Thymus (tissue), 11 donors: Measurements from ENCODE around the gene ARRB2. TPM values are rescaled to one million over a fixed set of nuclear protein-coding genes. Genes with fewer than 3 reads are reported as not detected.

ENCODE experiments used
- DNase-seq, 9 donors: peaks; one replicate each; pipeline ENCODE4 v3.0.0-alpha.2; 2013; ENCODE audit warnings: low spot score in 9 of 9, low read depth in 6 of 9, missing footprints in 1 of 9
- H3K27ac ChIP-seq, 2 donors: one replicate each; pipeline ENCODE4 v1.5.1; 2013; ENCODE audit warnings: control low read depth in 1 of 2, low read depth in 1 of 2, low read length in 1 of 2, mild to moderate bottlenecking in 1 of 2, moderate library complexity in 1 of 2
- H3K27me3 ChIP-seq, 2 donors: one replicate each; pipeline ENCODE4 v1.5.1; 2013; ENCODE audit warnings: low read length in 1 of 2; ENCODE audit not compliant: control insufficient read depth in 2 of 2, insufficient read depth in 1 of 2
- H3K36me3 ChIP-seq, 2 donors: one replicate each; pipeline ENCODE4 v1.5.1; 2013; ENCODE audit warnings: low read length in 1 of 2, mild to moderate bottlenecking in 1 of 2, moderate library complexity in 1 of 2; ENCODE audit not compliant: control insufficient read depth in 2 of 2, insufficient read depth in 2 of 2
- H3K4me1 ChIP-seq, 2 donors: one replicate each; pipeline ENCODE4 v1.5.1; 2013; ENCODE audit warnings: low read length in 2 of 2; ENCODE audit not compliant: control insufficient read depth in 2 of 2, insufficient read depth in 2 of 2
- H3K4me3 ChIP-seq, 2 donors: one replicate each; pipeline ENCODE4 v1.5.1; 2013; ENCODE audit warnings: low read length in 2 of 2, control low read depth in 1 of 2, mild to moderate bottlenecking in 1 of 2
- H3K9me3 ChIP-seq, 2 donors: one replicate each; pipeline ENCODE4 v1.5.1; 2013; ENCODE audit warnings: low read length in 1 of 2, mild to moderate bottlenecking in 1 of 2; ENCODE audit not compliant: control insufficient read depth in 2 of 2, insufficient read depth in 1 of 2
- WGBS: extraction: QIAGEN DNeasy Blood & Tissue Kit; methylation state at CpG from one replicate; pipeline ENCODE4 v1.1.7; 2013; 5-methylcytosine and 5-hydroxymethylcytosine counted together
- polyA plus RNA-seq: library from polyadenylated mRNA; stranded (reverse); fragments of 200-250 nt; gene quantifications from one replicate; pipeline ENCODE4 v1.2.3, GENCODE V29; 2013
- total RNA-seq: library from RNA; stranded (reverse); fragments of 120-200 nt; gene quantifications from one replicate; pipeline ENCODE4 v1.2.4, GENCODE V29; 2013
- donor health status: healthy.

Gene ARRB2
- total and polyA plus RNA-seq, 2 donors, result 60.2 to 91.2 TPM

GRCh38 chr17:4748686-4749085 is 38.3 kb downstream of the ARRB2 start:
- peaks cover 0 to 7% of the 10 kb centered on the region in 2 donors for H3K9me3 ChIP-seq
- H3K4me3 ChIP-seq, result no peak overlapping the region
- H3K36me3 ChIP-seq, result no peaks in the 10 kb centered on the region
- H3K4me1 ChIP-seq, result peaks cover 0 to 17% of the 10 kb centered on the region in 2 donors
- no peak overlapping the region for H3K27ac ChIP-seq
- WGBS, result 44% methylated on average over 4 of the region's 4 CpGs
- no peak for DNase-seq
- H3K27me3 ChIP-seq, result peaks cover 22 to 73% of the 10 kb centered on the region in 2 donors

GRCh38 chr17:4750606-4751005 is 40.2 kb downstream of the ARRB2 start:
- Histone ChIP-seq H3K4me3 (no peak overlapping the region), H3K27me3 (peaks cover 5 to 66% of the 10 kb centered on the region in 2 donors), H3K27ac (no peak overlapping the region), H3K9me3 (no peaks in the 10 kb centered on the region), H3K36me3 (no peaks in the 10 kb centered on the region), H3K4me1 (peaks cover 0 to 8% of the 10 kb centered on the region in 2 donors)
- DNase-seq, result no peak
- WGBS, result 58% methylated on average over 3 of the region's 3 CpGs

- H3K4me3 ChIP-seq, result no peak overlapping the region
- no peak for DNase-seq
- peaks cover 2 to 59% of the 10 kb centered on the region in 2 donors for H3K27me3 ChIP-seq
- no peaks in the 10 kb centered on the region for H3K9me3 ChIP-seq
- 86% methylated on average over 5 of the region's 5 CpGs for WGBS
- no peaks in the 10 kb centered on the region for H3K36me3 ChIP-seq
- peaks cover 0 to 8% of the 10 kb centered on the region in 2 donors for H3K4me1 ChIP-seq
- no peak overlapping the region for H3K27ac ChIP-seq
Measured at GRCh38 chr17:4751932-4752331, 41.5 kb downstream of the ARRB2 start.

GRCh38 chr17:4753392-4753791 is 43.0 kb downstream of the ARRB2 start:
- H3K27me3 ChIP-seq, result peaks cover 2 to 49% of the 10 kb centered on the region in 2 donors
- H3K4me3 ChIP-seq, result no peak overlapping the region
- DNase-seq, result no peak
- peaks cover 0 to 3% of the 10 kb centered on the region in 2 donors for H3K4me1 ChIP-seq
- no peak overlapping the region for H3K27ac ChIP-seq
- 98% methylated on average over 1 of the region's 1 CpG for WGBS
- H3K36me3 ChIP-seq, result no peaks in the 10 kb centered on the region
- no peaks in the 10 kb centered on the region for H3K9me3 ChIP-seq

- Histone ChIP-seq H3K36me3 (no peaks in the 10 kb centered on the region), H3K27me3 (peaks cover 0 to 14% of the 10 kb centered on the region in 2 donors), H3K27ac (no peak overlapping the region), H3K4me3 (no peak overlapping the region), H3K4me1 (no peaks in the 10 kb centered on the region), H3K9me3 (no peaks in the 10 kb centered on the region)
- WGBS, result 96% methylated on average over 10 of the region's 10 CpGs
- no peak for DNase-seq
Measured at GRCh38 chr17:4759776-4760236, 49.4 kb downstream of the ARRB2 start.

GRCh38 chr17:4764595-4764994 is 54.2 kb downstream of the ARRB2 start:
- no peaks in the 10 kb centered on the region for H3K4me1 ChIP-seq
- DNase-seq, result no peak
- H3K4me3 ChIP-seq, result no peak overlapping the region
- peaks cover 0 to 6% of the 10 kb centered on the region in 2 donors for H3K27me3 ChIP-seq
- no peaks in the 10 kb centered on the region for H3K9me3 ChIP-seq
- WGBS, result 53% methylated on average over 3 of the region's 3 CpGs
- H3K27ac ChIP-seq, result no peak overlapping the region
- no peaks in the 10 kb centered on the region for H3K36me3 ChIP-seq

GRCh38 chr17:4766201-4766600 is 55.8 kb downstream of the ARRB2 start:
- H3K36me3 ChIP-seq, result no peaks in the 10 kb centered on the region
- no peak for DNase-seq
- 78% methylated on average over 3 of the region's 3 CpGs for WGBS
- peaks cover 0 to 6% of the 10 kb centered on the region in 2 donors for H3K27me3 ChIP-seq
- no peak overlapping the region for H3K4me3 ChIP-seq
- H3K4me1 ChIP-seq, result no peaks in the 10 kb centered on the region
- no peaks in the 10 kb centered on the region for H3K9me3 ChIP-seq
- H3K27ac ChIP-seq, result no peak overlapping the region

GRCh38 chr17:4766723-4767122 is 56.3 kb downstream of the ARRB2 start:
- no peaks in the 10 kb centered on the region for H3K36me3 ChIP-seq
- no peak overlapping the region for H3K27ac ChIP-seq
- DNase-seq, result no peak
- H3K9me3 ChIP-seq, result no peaks in the 10 kb centered on the region
- H3K4me1 ChIP-seq, result no peaks in the 10 kb centered on the region
- no peak overlapping the region for H3K4me3 ChIP-seq
- WGBS, result 87% methylated on average over 9 of the region's 9 CpGs
- peaks cover 0 to 8% of the 10 kb centered on the region in 2 donors for H3K27me3 ChIP-seq

- WGBS, result 92% methylated on average over 6 of the region's 6 CpGs
- Histone ChIP-seq H3K4me3 (no peak overlapping the region), H3K27me3 (peaks cover 0 to 16% of the 10 kb centered on the region in 2 donors), H3K9me3 (no peaks in the 10 kb centered on the region), H3K27ac (no peak overlapping the region), H3K36me3 (no peaks in the 10 kb centered on the region), H3K4me1 (no peaks in the 10 kb centered on the region)
- DNase-seq, result no peak
Measured at GRCh38 chr17:4768298-4768697, 57.9 kb downstream of the ARRB2 start.

- DNase-seq, result no peak
- peaks cover 0 to 20% of the 10 kb centered on the region in 2 donors for H3K27me3 ChIP-seq
- 97% methylated on average over 2 of the region's 2 CpGs for WGBS
- H3K9me3 ChIP-seq, result no peaks in the 10 kb centered on the region
- no peaks in the 10 kb centered on the region for H3K4me1 ChIP-seq
- no peak overlapping the region for H3K4me3 ChIP-seq
- H3K36me3 ChIP-seq, result no peaks in the 10 kb centered on the region
- no peak overlapping the region for H3K27ac ChIP-seq
Measured at GRCh38 chr17:4769628-4770027, 59.2 kb downstream of the ARRB2 start.
